HepG2 (cell line): ENCODE results near the gene ZDHHC6. TPM values are rescaled to one million over a fixed set of nuclear protein-coding genes. Genes with fewer than 3 reads are reported as not detected.

Experiments used
- ATAC-seq: fragments of 200-7000 bp; cut with Tn5 transposase; 3 replicates; pipeline ENCODE4 v1.9.1; 2020; ENCODE audit warnings: mild to moderate bottlenecking, moderate library complexity
- BruUV-seq: library from RNA; stranded (reverse); fragments of 400-500 nt; replicated peaks from 2 replicates; lab custom pipeline; 2021; lab: Mats Ljungman, UMichigan
- CTCF ChIA-PET: fragments of 300-600 bp; formaldehyde crosslinking; extraction: SDS; loops from one replicate; lab custom pipeline; 2021; ENCODE audit warnings: low total read pairs, inconsistent platforms, low intra/inter-chr PET ratio; lab: Yijun Ruan, JAX
- POLR2A ChIA-PET: fragments of 350-600 bp; sonication (Branson Sonifier 250); formaldehyde crosslinking; loops from one replicate; lab custom pipeline; 2020; ENCODE audit warnings: antibody characterized with exemption, inconsistent platforms; lab: Yijun Ruan, JAX
- DNase-seq: peaks from one replicate; pipeline ENCODE4 v3.0.0-alpha.2; 2015; ENCODE audit warnings: low spot score
- FAIRE-seq: peaks from 3 replicates; lab custom pipeline; 2011; peaks lifted over from hg19 to GRCh38; lab: Jason Lieb, UNC
- H2AFZ ChIP-seq: one replicate; pipeline ENCODE4 v1.6.1; 2011; ENCODE audit warnings: low read length, inconsistent platforms
- H3K27ac ChIP-seq: fragments of 300-600 bp; 3 replicates; pipeline ENCODE4 v1.8.0; 2011; ENCODE audit warnings: mixed run types, mild to moderate bottlenecking, mixed read lengths, low read length, inconsistent platforms; ENCODE audit not compliant: insufficient read depth; ENCODE audit errors: extremely low read length
- H3K27me3 ChIP-seq, 2 experiments: fragments of 200-600 bp in 1 of 2; 2 replicates in 1 of 2; 3 replicates in 1 of 2; pipeline versions ENCODE4 v1.6.0 to v1.8.0; 2011; ENCODE audit warnings: low read length in 2 of 2, mild to moderate bottlenecking in 2 of 2, moderate library complexity in 2 of 2, inconsistent platforms in 1 of 2; ENCODE audit not compliant: insufficient read depth in 2 of 2, control insufficient read depth in 1 of 2
- H3K36me3 ChIP-seq, 2 experiments: fragments of 200-600 bp in 1 of 2; replicated peaks in 1 of 2; 2 replicates in 1 of 2; 3 replicates in 1 of 2; pipeline versions ENCODE4 v1.5.1 to v1.8.0; 2011; ENCODE audit warnings: low read length in 2 of 2, inconsistent platforms in 1 of 2; ENCODE audit not compliant: insufficient read depth in 2 of 2, control insufficient read depth in 1 of 2
- H3K4me1 ChIP-seq: 2 replicates; pipeline ENCODE4 v1.5.1; 2012; ENCODE audit warnings: low read length, inconsistent platforms; ENCODE audit not compliant: insufficient read depth
- H3K4me2 ChIP-seq: 2 replicates; pipeline ENCODE4 v1.6.0; 2011; ENCODE audit warnings: low read depth, low read length, inconsistent platforms
- H3K4me3 ChIP-seq, 3 experiments: fragments of 200-600 bp in 1 of 3; sonication (generic), shearing (Covaris generic) in 1 of 3; replicated peaks in 1 of 3; 2 replicates each; pipeline ENCODE4 v1.5.1; 2011 to 2016; ENCODE audit warnings: low read length in 3 of 3, inconsistent platforms in 2 of 3, low read depth in 2 of 3, mild to moderate bottlenecking in 2 of 3, control low read depth in 1 of 3, mixed read lengths in 1 of 3; ENCODE audit not compliant: insufficient read depth in 1 of 3
- H3K79me2 ChIP-seq: one replicate; pipeline ENCODE4 v1.6.1; 2011; ENCODE audit warnings: low read length, inconsistent platforms; ENCODE audit not compliant: insufficient read depth
- H3K9ac ChIP-seq: 2 replicates; pipeline ENCODE4 v1.6.0; 2011; ENCODE audit warnings: mild to moderate bottlenecking, low read depth, low read length, inconsistent platforms; ENCODE audit not compliant: insufficient read depth
- H3K9me3 ChIP-seq: 2 replicates; pipeline ENCODE4 v1.5.1; 2012; ENCODE audit warnings: mild to moderate bottlenecking, low read length
- H4K20me1 ChIP-seq: 2 replicates; pipeline ENCODE4 v1.6.0; 2011; ENCODE audit warnings: inconsistent platforms, mild to moderate bottlenecking, low read length, moderate library complexity; ENCODE audit not compliant: insufficient read depth
- BCL6 ChIP-seq: IDR thresholded peaks from 2 replicates; pipeline ENCODE4 v1.6.1; 2016; ENCODE audit warnings: missing genetic modification reagents, missing compliant biosample characterization
- GFI1 ChIP-seq: sonication (generic); formaldehyde crosslinking; IDR thresholded peaks from 2 replicates; pipeline ENCODE4 v1.5.0; 2020; ENCODE audit warnings: missing genetic modification reagents, mild to moderate bottlenecking, borderline replicate concordance
- IKZF4 ChIP-seq: sonication (generic); formaldehyde crosslinking; IDR thresholded peaks from 2 replicates; pipeline ENCODE4 v1.5.1; 2020; ENCODE audit warnings: borderline replicate concordance, mild to moderate bottlenecking, low read depth, missing genetic modification reagents; ENCODE audit errors: not compliant biosample characterization
- MEIS1 ChIP-seq: sonication (generic); formaldehyde crosslinking; IDR thresholded peaks from 2 replicates; pipeline ENCODE4 v1.9.0; 2021; ENCODE audit warnings: mild to moderate bottlenecking, missing genetic modification reagents, moderate library complexity, borderline replicate concordance
- TOE1 ChIP-seq: sonication (generic); formaldehyde crosslinking; IDR thresholded peaks from 2 replicates; pipeline ENCODE4 v1.4.0; 2020; ENCODE audit warnings: mild to moderate bottlenecking, missing genetic modification reagents
- TRIM24 ChIP-seq: sonication (generic); formaldehyde crosslinking; IDR thresholded peaks from 2 replicates; pipeline ENCODE4 v1.8.0; 2022; ENCODE audit warnings: mild to moderate bottlenecking, missing genetic modification reagents
- ZFP90 ChIP-seq: sonication (generic); formaldehyde crosslinking; IDR thresholded peaks from 2 replicates; pipeline ENCODE4 v1.8.0; 2022; ENCODE audit warnings: missing genetic modification reagents, mild to moderate bottlenecking, inconsistent platforms, borderline replicate concordance
- ZNF850 ChIP-seq: sonication (generic); formaldehyde crosslinking; conservative IDR thresholded peaks from 2 replicates; pipeline ENCODE4 v1.9.0; 2021; ENCODE audit warnings: mild to moderate bottlenecking, missing genetic modification reagents
- WGBS: methylation state at CpG from one replicate; pipeline ENCODE4 v1.1.6; 2017; ENCODE audit warnings: low lambda C conversion rate; 5-methylcytosine and 5-hydroxymethylcytosine counted together
- in situ Hi-C: cut with HindIII; loops from 2 replicates; pipeline ENCODE4 v1.10.0; 2017; ENCODE audit warnings: low pct_unique_long_range_greater_than_20kb; ENCODE audit not compliant: extremely low pct_ligation_motif_present
- intact Hi-C: fragments of 100-400 bp; cut with micrococcal nuclease; formaldehyde crosslinking; loops from one replicate; pipeline ENCODE4 v1.10.0; 2022; ENCODE audit not compliant: unreplicated experiment
- polyA plus RNA-seq, 8 experiments: library from polyadenylated mRNA; depleted of rRNA in 3 of 8; stranded (reverse) in 7 of 8; unstranded in 1 of 8; fragments of >200 nt; fragmentation: Illumina TruSeq in 4 of 8; extraction: Trizol in 4 of 8; gene quantifications; 2 replicates each; pipeline versions ENCODE4 v1.2.1 to v1.2.3, GENCODE V29; 2011 to 2016; ENCODE audit warnings: low read depth in 4 of 8, missing spikeins in 1 of 8, mixed read lengths in 1 of 8; ENCODE audit not compliant: insufficient read depth in 1 of 8
- total RNA-seq, 5 experiments: library from RNA; depleted of rRNA; stranded (reverse); fragments of >200 nt; fragmentation: Illumina TruSeq; extraction: Trizol; gene quantifications; 2 replicates each; pipeline ENCODE4 v1.2.3, GENCODE V29; 2016; ENCODE audit warnings: low read depth in 1 of 5
- TF ChIP-seq, protein P1 (sequence below): sonication (generic); formaldehyde crosslinking; conservative IDR thresholded peaks from 2 replicates; pipeline ENCODE4 v1.8.1; 2023; ENCODE audit warnings: missing genetic modification reagents
- TF ChIP-seq, protein P2 (sequence below): sonication (generic); formaldehyde crosslinking; IDR thresholded peaks from 2 replicates; pipeline ENCODE4 v1.5.1; 2020; ENCODE audit warnings: mild to moderate bottlenecking, missing genetic modification reagents, moderate library complexity
- TF ChIP-seq, protein P3 (sequence below): sonication (generic); formaldehyde crosslinking; IDR thresholded peaks from 2 replicates; pipeline ENCODE4 v1.8.1; 2023; ENCODE audit warnings: missing genetic modification reagents, mild to moderate bottlenecking, borderline replicate concordance
- TF ChIP-seq, protein P4 (sequence below): sonication (generic); formaldehyde crosslinking; IDR thresholded peaks from 2 replicates; pipeline ENCODE4 v1.8.0; 2022; ENCODE audit warnings: mild to moderate bottlenecking, missing genetic modification reagents; ENCODE audit not compliant: insufficient replicate concordance

ZDHHC6 gene
- total and polyA plus RNA-seq, 2 of the 13 experiments (the other 11 are each of a cell fraction or from before 2014, with no cell fraction given): 20.9 to 49.4 TPM

DNA sequence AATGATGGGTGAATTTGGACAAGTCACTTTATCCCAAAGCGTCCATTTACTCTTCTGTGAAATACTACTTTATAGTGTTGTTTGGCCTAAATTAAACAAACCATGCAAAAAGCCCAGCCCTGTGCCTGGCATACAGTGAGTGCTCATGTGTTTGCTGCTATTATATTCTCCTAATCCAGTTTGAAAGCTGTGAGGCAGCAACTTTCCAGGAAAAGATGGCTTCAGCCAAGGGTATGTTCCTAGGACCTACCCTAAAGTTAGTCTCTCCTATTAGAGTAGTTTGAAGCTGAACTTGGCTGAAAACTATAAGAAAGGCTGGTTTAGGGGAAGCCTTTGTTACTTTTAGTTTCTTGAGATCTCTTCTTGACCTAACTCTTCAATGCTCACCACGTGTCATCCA, 52.9 kb downstream of the ZDHHC6 start:
- H3K9ac ChIP-seq: peak overlapping the region; percentile 52
- POLR2A ChIA-PET: interaction anchor here (0.9 to 4.5 kb wide), 4 partner anchors 12 to 29 kb away, joined by 3 to 72 read pairs (median 28); partner anchors contain the start of gene ACSL5
- WGBS: 48% methylated on average over 2 of the region's 2 CpGs
- peak overlapping the region; percentile 68 for H3K4me2 ChIP-seq
- DNase-seq (no peak), ATAC-seq (peak; percentile 22), FAIRE-seq (no peak)
- CTCF ChIA-PET: no interaction called here
- H2AFZ ChIP-seq: no peak overlapping the region
- H3K27ac ChIP-seq: peak overlapping the region; percentile 83
- H3K36me3 ChIP-seq: peaks cover 9 to 22% of the 10 kb centered on the region in 2 experiments
- BruUV-seq: TSS peak; percentile 88
- H4K20me1 ChIP-seq: no peaks in the 10 kb centered on the region
- intact Hi-C loops: loop anchor here (1.0 to 5.0 kb wide), 3 partner anchors 11 to 62 kb away; partner anchors contain the start of gene ACSL5
- H3K79me2 ChIP-seq: peaks cover 23% of the 10 kb centered on the region
- peak overlapping the region in 1 of 3 experiments; percentile 34; a peak in 1 of 6 replicates for H3K4me3 ChIP-seq
- TF ChIP-seq, protein P1, sequence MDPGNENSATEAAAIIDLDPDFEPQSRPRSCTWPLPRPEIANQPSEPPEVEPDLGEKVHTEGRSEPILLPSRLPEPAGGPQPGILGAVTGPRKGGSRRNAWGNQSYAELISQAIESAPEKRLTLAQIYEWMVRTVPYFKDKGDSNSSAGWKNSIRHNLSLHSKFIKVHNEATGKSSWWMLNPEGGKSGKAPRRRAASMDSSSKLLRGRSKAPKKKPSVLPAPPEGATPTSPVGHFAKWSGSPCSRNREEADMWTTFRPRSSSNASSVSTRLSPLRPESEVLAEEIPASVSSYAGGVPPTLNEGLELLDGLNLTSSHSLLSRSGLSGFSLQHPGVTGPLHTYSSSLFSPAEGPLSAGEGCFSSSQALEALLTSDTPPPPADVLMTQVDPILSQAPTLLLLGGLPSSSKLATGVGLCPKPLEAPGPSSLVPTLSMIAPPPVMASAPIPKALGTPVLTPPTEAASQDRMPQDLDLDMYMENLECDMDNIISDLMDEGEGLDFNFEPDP (CRISPR knock-in tag): 0 out of 2 replicates have a peak, but pooled peaks have one; percentile 78
- TF ChIP-seq BCL6 (CRISPR knock-in tag): peak; percentile 83
- TF ChIP-seq TRIM24 (CRISPR knock-in tag): no peak
- TF ChIP-seq, all 625 proteins: peak for 2
- Histone ChIP-seq H3K27me3 (no peaks in the 10 kb centered on the region), H3K4me1 (peaks cover 78% of the 10 kb centered on the region), H3K9me3 (no peaks in the 10 kb centered on the region)
- in situ Hi-C loops: no loop called here

DNA sequence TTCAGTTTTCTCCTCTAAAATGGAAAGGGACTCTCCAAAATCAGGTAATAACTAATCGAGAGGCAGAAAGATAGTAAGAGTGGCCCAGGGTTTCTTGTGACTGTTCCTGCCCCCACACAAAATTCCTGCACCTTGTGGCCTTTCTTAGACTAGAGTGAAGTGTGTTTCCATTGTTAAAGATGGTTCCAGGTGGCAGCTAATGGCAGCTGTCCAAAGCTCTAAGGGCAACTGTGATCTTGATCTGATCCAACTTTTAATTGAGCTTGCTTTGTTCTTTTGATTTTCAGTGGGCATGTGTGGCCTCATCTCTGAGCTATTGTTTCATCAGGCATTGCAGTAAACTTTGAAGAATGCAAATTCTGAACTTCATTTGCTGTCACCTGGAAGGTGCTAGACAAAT, 53.4 kb downstream of the ZDHHC6 start:
- Histone ChIP-seq H3K4me3 (no peak overlapping the region), H2AFZ (no peak overlapping the region), H3K36me3 (peaks cover 6 to 20% of the 10 kb centered on the region in 2 experiments), H3K4me2 (peak overlapping the region; percentile 68), H4K20me1 (no peaks in the 10 kb centered on the region), H3K9me3 (no peaks in the 10 kb centered on the region), H3K4me1 (peaks cover 82% of the 10 kb centered on the region), H3K27me3 (no peaks in the 10 kb centered on the region), H3K27ac (peak overlapping the region; percentile 83), H3K79me2 (peaks cover 23% of the 10 kb centered on the region), H3K9ac (peak overlapping the region; percentile 52; the same call in 1 of the 2 replicates)
- POLR2A ChIA-PET: interaction anchor here (0.9 to 4.5 kb wide), 4 partner anchors 12 to 28 kb away, joined by 3 to 72 read pairs (median 28); partner anchors contain the start of gene ACSL5
- in situ Hi-C loops (no loop called here), intact Hi-C loops (loop anchor here (5.0 kb wide), 1 partner anchor 61 kb away; no protein-coding TSS in a partner anchor)
- DNase-seq: no peak
- FAIRE-seq: no peak
- ATAC-seq: no peak
- CTCF ChIA-PET: no interaction called here
- TF ChIP-seq, protein P2, sequence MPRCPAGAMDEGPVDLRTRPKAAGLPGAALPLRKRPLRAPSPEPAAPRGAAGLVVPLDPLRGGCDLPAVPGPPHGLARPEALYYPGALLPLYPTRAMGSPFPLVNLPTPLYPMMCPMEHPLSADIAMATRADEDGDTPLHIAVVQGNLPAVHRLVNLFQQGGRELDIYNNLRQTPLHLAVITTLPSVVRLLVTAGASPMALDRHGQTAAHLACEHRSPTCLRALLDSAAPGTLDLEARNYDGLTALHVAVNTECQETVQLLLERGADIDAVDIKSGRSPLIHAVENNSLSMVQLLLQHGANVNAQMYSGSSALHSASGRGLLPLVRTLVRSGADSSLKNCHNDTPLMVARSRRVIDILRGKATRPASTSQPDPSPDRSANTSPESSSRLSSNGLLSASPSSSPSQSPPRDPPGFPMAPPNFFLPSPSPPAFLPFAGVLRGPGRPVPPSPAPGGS: no peak
- TF ChIP-seq, protein P3, sequence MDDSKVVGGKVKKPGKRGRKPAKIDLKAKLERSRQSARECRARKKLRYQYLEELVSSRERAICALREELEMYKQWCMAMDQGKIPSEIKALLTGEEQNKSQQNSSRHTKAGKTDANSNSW (CRISPR knock-in tag): no peak
- TF ChIP-seq TOE1 (CRISPR knock-in tag) (no peak), MEIS1 (CRISPR knock-in tag) (no peak), ZNF850 (CRISPR knock-in tag) (no peak), ZFP90 (no peak), GFI1 (no peak), IKZF4 (no peak), TRIM24 (CRISPR knock-in tag) (no peak)
- TF ChIP-seq, protein P4, sequence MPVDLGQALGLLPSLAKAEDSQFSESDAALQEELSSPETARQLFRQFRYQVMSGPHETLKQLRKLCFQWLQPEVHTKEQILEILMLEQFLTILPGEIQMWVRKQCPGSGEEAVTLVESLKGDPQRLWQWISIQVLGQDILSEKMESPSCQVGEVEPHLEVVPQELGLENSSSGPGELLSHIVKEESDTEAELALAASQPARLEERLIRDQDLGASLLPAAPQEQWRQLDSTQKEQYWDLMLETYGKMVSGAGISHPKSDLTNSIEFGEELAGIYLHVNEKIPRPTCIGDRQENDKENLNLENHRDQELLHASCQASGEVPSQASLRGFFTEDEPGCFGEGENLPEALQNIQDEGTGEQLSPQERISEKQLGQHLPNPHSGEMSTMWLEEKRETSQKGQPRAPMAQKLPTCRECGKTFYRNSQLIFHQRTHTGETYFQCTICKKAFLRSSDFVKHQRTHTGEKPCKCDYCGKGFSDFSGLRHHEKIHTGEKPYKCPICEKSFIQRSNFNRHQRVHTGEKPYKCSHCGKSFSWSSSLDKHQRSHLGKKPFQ: no peak
- BruUV-seq: no TSS peak
- whole genome bisulfite sequencing: 81% methylated on average over 1 of the region's 1 CpG
